VCaP (cell line): ENCODE measurements around the gene TNFSF4.

ENCODE experiments used
- H3K27ac ChIP-seq: fragments of 450-650 bp; 2 replicates; pipeline ENCODE4 v1.5.1; 2017
- TF ChIP-seq, protein P1 (sequence below): fragments of 450-650 bp; conservative IDR thresholded peaks from 2 replicates; pipeline ENCODE4 v1.5.1; 2017; ENCODE audit warnings: mild to moderate bottlenecking, moderate library complexity

Gene TNFSF4

DNA sequence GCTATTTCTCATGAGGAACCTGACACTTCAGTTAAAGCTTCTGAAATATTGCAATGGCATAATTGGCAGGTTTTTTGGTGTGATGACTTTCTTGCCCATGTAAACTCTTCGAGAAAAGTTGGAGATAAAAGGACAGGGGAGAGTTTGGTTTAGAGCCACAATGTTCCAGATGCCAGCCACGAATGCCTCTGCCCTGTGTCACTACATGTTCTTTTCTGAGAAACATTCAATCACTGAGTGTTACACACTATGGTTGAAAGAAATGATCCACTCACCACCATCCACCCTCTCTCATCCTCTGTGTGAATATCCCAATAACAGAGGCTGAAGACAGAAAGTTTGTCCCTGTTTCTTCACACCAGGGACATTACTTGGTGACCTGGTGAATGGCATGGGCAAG, 66.4 kb downstream of the TNFSF4 start:
- no peak overlapping the region for H3K27ac ChIP-seq
- TF ChIP-seq, protein P1, sequence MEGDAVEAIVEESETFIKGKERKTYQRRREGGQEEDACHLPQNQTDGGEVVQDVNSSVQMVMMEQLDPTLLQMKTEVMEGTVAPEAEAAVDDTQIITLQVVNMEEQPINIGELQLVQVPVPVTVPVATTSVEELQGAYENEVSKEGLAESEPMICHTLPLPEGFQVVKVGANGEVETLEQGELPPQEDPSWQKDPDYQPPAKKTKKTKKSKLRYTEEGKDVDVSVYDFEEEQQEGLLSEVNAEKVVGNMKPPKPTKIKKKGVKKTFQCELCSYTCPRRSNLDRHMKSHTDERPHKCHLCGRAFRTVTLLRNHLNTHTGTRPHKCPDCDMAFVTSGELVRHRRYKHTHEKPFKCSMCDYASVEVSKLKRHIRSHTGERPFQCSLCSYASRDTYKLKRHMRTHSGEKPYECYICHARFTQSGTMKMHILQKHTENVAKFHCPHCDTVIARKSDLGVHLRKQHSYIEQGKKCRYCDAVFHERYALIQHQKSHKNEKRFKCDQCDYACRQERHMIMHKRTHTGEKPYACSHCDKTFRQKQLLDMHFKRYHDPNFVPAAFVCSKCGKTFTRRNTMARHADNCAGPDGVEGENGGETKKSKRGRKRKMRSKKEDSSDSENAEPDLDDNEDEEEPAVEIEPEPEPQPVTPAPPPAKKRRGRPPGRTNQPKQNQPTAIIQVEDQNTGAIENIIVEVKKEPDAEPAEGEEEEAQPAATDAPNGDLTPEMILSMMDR, result no peak

DNA sequence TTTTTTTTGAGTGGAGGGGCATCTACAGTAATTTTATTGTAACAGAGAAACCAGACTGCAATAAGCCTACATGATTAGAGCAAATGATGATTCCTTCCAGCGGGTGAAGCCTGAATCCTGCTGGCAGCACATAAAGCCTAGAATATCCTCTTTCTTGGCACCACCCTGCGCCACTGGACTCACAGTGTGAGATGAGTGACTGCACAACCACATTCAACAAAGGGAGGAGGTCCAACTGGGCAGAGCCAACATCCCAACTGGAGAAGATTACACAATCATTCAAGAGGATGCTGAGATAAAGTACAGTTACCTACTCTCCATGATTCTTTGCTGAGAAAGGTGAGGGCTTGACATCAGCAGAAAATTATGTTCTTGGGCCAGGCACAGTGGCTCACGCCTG, 67.4 kb downstream of the TNFSF4 start:
- H3K27ac ChIP-seq, result no peak overlapping the region
- TF ChIP-seq, protein P1, result no peak

DNA sequence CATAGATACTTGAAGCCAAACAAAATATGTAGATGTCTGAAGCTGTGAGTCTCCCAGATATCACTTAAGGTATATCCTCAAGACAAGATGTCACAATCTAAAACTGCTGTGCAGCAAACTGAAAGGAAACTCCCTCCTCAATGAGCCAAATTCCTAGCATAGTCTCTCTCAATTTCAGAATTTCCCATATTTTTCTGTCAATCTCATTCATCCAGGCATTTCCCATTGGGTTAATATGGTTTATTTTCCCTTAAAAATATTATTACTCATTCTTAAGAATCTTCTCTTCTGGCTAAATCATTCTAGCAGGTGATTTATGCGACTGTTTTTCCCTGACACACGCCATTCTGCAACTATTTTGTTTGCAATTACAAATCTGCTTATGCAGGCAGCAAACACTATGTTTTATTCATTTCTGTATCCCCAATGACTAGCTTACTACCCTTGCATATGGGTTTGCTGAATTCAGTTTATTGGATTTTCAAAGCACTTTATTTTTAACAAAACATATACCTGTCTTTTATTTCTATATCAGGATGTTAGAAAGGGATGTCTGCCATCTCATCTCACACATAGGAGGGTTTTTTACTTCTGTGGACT, 69.9 kb downstream of the TNFSF4 start:
- TF ChIP-seq, protein P1, result no peak
- no peak overlapping the region for H3K27ac ChIP-seq

DNA sequence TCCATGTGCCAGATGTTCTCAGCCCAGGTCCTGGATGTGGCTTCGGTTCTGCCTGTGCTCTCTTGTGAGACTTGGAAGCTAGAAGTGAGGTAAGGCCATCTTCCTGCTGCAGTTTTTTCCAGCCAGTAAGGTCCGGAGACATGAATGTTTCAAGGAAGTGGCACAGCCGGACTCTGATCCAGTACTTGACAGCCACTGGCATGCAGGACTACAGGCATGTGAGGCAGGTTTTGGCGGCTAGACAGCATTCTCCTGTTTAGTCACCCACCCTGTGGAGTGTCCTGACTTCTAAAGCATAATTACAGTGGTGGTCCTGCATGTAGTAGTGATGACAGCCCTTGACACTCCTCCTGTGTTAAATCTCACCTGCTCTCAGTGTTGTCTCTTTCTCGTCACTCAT, 72.3 kb downstream of the TNFSF4 start:
- H3K27ac ChIP-seq, result no peak overlapping the region
- TF ChIP-seq, protein P1, result no peak

DNA sequence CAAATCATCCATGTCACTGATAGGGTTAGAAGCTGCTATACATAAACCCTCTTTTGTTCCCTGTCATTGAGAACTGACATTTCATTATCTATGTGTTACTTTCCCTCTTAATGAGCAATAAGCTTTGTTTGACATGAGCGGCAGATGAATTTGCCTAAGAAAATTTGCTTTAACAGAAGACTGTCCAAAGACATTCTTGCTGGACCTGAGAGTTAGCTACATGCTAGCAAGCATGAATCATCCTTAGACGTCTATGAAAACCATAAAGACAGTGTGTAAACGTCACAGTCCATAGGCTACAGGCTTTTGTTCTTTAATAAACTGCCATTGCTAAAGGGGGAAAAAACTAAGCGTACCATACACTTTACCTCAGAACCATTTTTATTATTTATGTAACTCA, 73.1 kb downstream of the TNFSF4 start:
- no peak overlapping the region for H3K27ac ChIP-seq
- TF ChIP-seq, protein P1, result no peak
